Esophagus muscularis mucosa (tissue), 4 donors: ENCODE data around the gene ZNF629. TPM values are rescaled to one million over a fixed set of nuclear protein-coding genes. Genes with fewer than 3 reads are reported as not detected.
A peak's percentile ranks its signal among the peaks of the same experiment; 100 is the strongest.

Experiments
- DNase-seq: peaks from one replicate; pipeline ENCODE4 v3.0.0-alpha.2; 2017; ENCODE audit errors: extremely low spot score
- H3K27ac ChIP-seq, 4 donors: fragments of 200-600 bp; sonication (generic); replicated peaks in 1 of 4; 1 replicate in 3 of 4; 2 replicates in 1 of 4; pipeline ENCODE4 v1.5.1; 2016 to 2019; ENCODE audit warnings: mild to moderate bottlenecking in 1 of 4
- H3K27me3 ChIP-seq, 4 donors: fragments of 200-600 bp; sonication (generic); one replicate each; pipeline versions ENCODE4 v1.5.1 to v1.6.0; 2016 to 2019
- H3K36me3 ChIP-seq, 4 donors: fragments of 200-600 bp; sonication (generic); one replicate each; pipeline ENCODE4 v1.5.1; 2016 to 2019
- H3K4me1 ChIP-seq, 4 donors: fragments of 200-600 bp; sonication (generic); one replicate each; pipeline ENCODE4 v1.5.1; 2016 to 2019
- H3K4me3 ChIP-seq, 4 donors: fragments of 200-600 bp; sonication (generic); 1 replicate in 2 of 4; 2 replicates in 2 of 4; pipeline ENCODE4 v1.5.1; 2016 to 2019; ENCODE audit warnings: mild to moderate bottlenecking in 4 of 4, moderate library complexity in 1 of 4
- H3K9me3 ChIP-seq, 4 donors: fragments of 200-600 bp; sonication (generic); 1 replicate in 3 of 4; 2 replicates in 1 of 4; pipeline ENCODE4 v1.5.1; 2016 to 2019
- CTCF ChIP-seq, 3 experiments: fragments of 200-600 bp in 2 of 3; fragments of 450-650 bp in 1 of 3; sonication (generic) in 2 of 3; IDR thresholded peaks; one replicate each; pipeline ENCODE4 v1.5.1; 2017 to 2019; ENCODE audit warnings: antibody characterized with exemption in 3 of 3, mild to moderate bottlenecking in 2 of 3, moderate library complexity in 1 of 3
- EP300 ChIP-seq: sonication (generic); formaldehyde crosslinking; IDR thresholded peaks from one replicate; pipeline ENCODE4 v1.6.1; 2017; ENCODE audit warnings: antibody characterized with exemption
- POLR2A ChIP-seq: fragments of 450-650 bp; IDR thresholded peaks from one replicate; pipeline ENCODE4 v1.6.1; 2017; ENCODE audit warnings: antibody characterized with exemption, moderate library complexity, mild to moderate bottlenecking, low read depth
- POLR2AphosphoS5 ChIP-seq, 2 donors: sonication (generic); formaldehyde crosslinking; IDR thresholded peaks; one replicate each; pipeline ENCODE4 v1.6.1; 2017; ENCODE audit warnings: antibody characterized with exemption in 2 of 2
- WGBS: methylation state at CpG from one replicate; pipeline ENCODE4 v1.1.5; 2018; 5-methylcytosine and 5-hydroxymethylcytosine counted together
- intact Hi-C: fragments of 100-400 bp; cut with DNase I; formaldehyde crosslinking; loops from one replicate; pipeline ENCODE4 v1.15.1; 2023
- total RNA-seq, 4 donors: library from RNA; depleted of rRNA; stranded (reverse); fragments of >200 nt; gene quantifications; one replicate each; pipeline versions ENCODE4 v1.1.0 to v1.2.1, GENCODE V29; 2016

ZNF629 gene
- total RNA-seq, 4 donors from 2014 or later, result 10.4 to 17.1 (median 15.4) TPM

GRCh38 chr16:30748634-30749445 is 38.2 kb downstream of the ZNF629 start:
- no peak for DNase-seq
- intact Hi-C loops, result no loop called here
- peak overlapping the region; percentile 87 to 98 (median 96) for H3K4me3 ChIP-seq
- peak overlapping the region; percentile 72 to 90 (median 83) for H3K27ac ChIP-seq
- no peak for TF ChIP-seq EP300
- no peak for TF ChIP-seq POLR2A
- TF ChIP-seq POLR2AphosphoS5 (IDR thresholded peaks at IDR 0.05), result no peak
- no peak for TF ChIP-seq CTCF (IDR thresholded peaks at IDR 0.05)
- peaks cover 4 to 45% (median 38%) of the 10 kb centered on the region in 4 donors for H3K36me3 ChIP-seq
- peaks cover 9 to 26% (median 16%) of the 10 kb centered on the region in 4 donors for H3K4me1 ChIP-seq
- WGBS, result 68% methylated on average over 8 of the region's 36 CpGs
- H3K9me3 ChIP-seq, result no peaks in the 10 kb centered on the region
- no peaks in the 10 kb centered on the region for H3K27me3 ChIP-seq

- peaks cover 9 to 26% (median 18%) of the 10 kb centered on the region in 4 donors for H3K4me1 ChIP-seq
- intact Hi-C loops, result no loop called here
- peak within 1 kb of the TSS; percentile 87 to 98 (median 96) for H3K4me3 ChIP-seq
- no peaks in the 10 kb centered on the region for H3K27me3 ChIP-seq
- WGBS, result 4% methylated on average over 36 of the region's 60 CpGs
- DNase-seq, result peak; percentile 100
- no peaks in the 10 kb centered on the region for H3K9me3 ChIP-seq
- H3K36me3 ChIP-seq, result peaks cover 4 to 45% (median 37%) of the 10 kb centered on the region in 4 donors
- peak within 1 kb of the TSS; percentile 72 to 90 (median 83) for H3K27ac ChIP-seq
- TF ChIP-seq CTCF (IDR thresholded peaks at IDR 0.05), result peak in 1 of 3 experiments; percentile 13
- no peak for TF ChIP-seq EP300
- peak; percentile 82 to 93 for TF ChIP-seq POLR2AphosphoS5 (IDR thresholded peaks at IDR 0.05)
- no peak for TF ChIP-seq POLR2A
These were observed 39.0 kb downstream of the ZNF629 start, which contains the start of gene PHKG2 for GRCh38 chr16:30747799-30748633. Gene PHKG2, plus strand, starts transcription at chr16:30748425. Its CDS starts 396 bp downstream, at chr16:30748821.

- intact Hi-C loops, result no loop called here
- no peak for DNase-seq
- peak overlapping the region; percentile 72 to 90 (median 83) for H3K27ac ChIP-seq
- H3K4me3 ChIP-seq, result peak overlapping the region; percentile 87 to 98 (median 96)
- H3K27me3 ChIP-seq, result no peaks in the 10 kb centered on the region
- H3K36me3 ChIP-seq, result peaks cover under 1 to 40% (median 35%) of the 10 kb centered on the region in 4 donors
- WGBS, result 53% methylated on average over 3 of the region's 3 CpGs
- H3K4me1 ChIP-seq, result peaks cover 9 to 27% (median 22%) of the 10 kb centered on the region in 4 donors
- no peaks in the 10 kb centered on the region for H3K9me3 ChIP-seq
- TF ChIP-seq POLR2AphosphoS5 (IDR thresholded peaks at IDR 0.05) (no peak), CTCF (IDR thresholded peaks at IDR 0.05) (no peak), POLR2A (no peak), EP300 (no peak)
These were observed 39.7 kb downstream of the ZNF629 start for GRCh38 chr16:30747331-30747730.

- no peaks in the 10 kb centered on the region for H3K27me3 ChIP-seq
- TF ChIP-seq EP300 (no peak), POLR2AphosphoS5 (IDR thresholded peaks at IDR 0.05) (no peak), POLR2A (no peak), CTCF (IDR thresholded peaks at IDR 0.05) (no peak)
- no peak overlapping the region for H3K4me3 ChIP-seq
- WGBS, result 88% methylated on average over 9 of the region's 9 CpGs
- H3K36me3 ChIP-seq, result peaks cover 0 to 40% (median 30%) of the 10 kb centered on the region in 4 donors
- peaks cover 13 to 33% (median 28%) of the 10 kb centered on the region in 4 donors for H3K4me1 ChIP-seq
- H3K27ac ChIP-seq, result peak overlapping the region in 3 of 4 donors; percentile 83 to 90 (median 83)
- no peak for DNase-seq
- intact Hi-C loops, result no loop called here
- no peaks in the 10 kb centered on the region for H3K9me3 ChIP-seq
These were observed 40.3 kb downstream of the ZNF629 start for GRCh38 chr16:30746638-30747175.
